ENCODE measurements around the gene MREG.
A peak's percentile ranks its signal among the peaks of the same experiment; 100 is the strongest.
"Not testable (repeated sequence)": the region's sequence is repeated elsewhere in the genome, so short reads cannot be mapped to it uniquely, and the experiment has no call there.

MREG gene

DNA sequence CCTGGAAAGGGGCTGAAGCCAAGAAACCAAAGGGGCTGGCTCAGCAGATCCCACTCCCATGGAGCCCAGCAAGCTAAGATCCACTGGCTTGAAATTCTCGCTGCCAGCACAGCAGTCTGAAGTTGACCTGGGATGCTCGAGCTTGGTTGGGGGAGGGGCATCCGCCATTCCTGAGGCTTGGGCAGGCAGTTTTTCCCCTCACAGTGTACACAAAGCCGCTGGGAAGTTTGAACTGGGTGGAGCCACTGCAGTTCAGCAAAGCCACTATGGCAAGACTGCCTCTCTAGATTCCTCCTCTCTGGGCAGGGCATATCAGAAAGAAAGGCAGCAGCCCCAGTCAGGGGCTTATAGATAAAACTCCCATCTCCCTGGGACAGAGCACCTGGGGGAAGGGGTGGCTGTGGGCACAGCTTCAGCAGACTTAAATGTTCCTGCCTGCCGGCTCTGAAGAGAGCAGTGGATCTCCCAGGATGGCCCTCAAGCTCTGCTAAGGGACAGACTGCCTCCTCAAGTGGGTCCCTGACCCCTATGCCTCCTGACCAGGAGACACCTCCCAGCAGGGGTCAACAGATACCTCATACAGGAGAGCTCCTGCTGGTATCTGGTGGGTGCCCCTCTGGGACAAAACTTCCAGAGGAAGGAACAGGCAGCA lies 24.7 kb downstream of the MREG start:
- DNase-seq (ENCODE audit: low spot score): not testable (repeated sequence)

DNA sequence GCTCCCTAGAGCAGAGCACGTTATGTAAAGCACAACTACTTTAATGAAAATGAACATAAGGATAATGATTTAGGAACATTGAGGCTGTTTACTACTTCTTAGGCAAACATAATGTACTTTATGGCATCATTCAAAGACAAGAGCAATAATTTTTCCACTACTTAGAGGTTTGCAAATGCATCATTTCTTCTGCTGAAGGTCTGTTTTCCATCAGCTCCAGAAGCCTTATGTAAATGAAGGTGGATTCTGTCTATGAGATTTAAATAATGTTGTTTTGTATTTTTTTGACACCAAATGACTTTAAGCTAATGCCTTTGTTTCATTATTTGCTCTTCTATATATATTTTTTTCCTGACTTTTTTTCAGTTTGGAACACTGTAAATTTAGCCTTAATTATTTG lies 28.1 kb downstream of the MREG start:
- no peak for DNase-seq (ENCODE audit: low spot score)

DNA sequence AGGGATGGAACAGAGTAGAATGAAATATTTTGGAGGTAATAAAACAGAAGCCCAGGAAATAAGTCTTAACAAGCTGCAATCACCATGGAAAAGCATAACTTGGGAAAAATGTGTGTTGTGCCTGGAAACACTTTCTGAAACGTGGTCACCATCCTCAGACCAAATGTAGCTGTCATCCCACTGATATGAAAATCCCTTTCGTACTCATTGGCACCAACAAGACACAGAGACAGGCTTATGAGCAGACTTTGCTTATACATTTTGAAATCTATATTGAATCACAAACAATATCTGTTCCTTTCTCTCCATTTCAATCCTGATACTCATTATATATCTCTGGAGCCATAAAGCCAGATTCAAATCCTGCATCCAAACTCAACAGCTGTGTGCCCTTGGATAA lies 28.7 kb downstream of the MREG start:
- DNase-seq (ENCODE audit: low spot score): no peak

DNA sequence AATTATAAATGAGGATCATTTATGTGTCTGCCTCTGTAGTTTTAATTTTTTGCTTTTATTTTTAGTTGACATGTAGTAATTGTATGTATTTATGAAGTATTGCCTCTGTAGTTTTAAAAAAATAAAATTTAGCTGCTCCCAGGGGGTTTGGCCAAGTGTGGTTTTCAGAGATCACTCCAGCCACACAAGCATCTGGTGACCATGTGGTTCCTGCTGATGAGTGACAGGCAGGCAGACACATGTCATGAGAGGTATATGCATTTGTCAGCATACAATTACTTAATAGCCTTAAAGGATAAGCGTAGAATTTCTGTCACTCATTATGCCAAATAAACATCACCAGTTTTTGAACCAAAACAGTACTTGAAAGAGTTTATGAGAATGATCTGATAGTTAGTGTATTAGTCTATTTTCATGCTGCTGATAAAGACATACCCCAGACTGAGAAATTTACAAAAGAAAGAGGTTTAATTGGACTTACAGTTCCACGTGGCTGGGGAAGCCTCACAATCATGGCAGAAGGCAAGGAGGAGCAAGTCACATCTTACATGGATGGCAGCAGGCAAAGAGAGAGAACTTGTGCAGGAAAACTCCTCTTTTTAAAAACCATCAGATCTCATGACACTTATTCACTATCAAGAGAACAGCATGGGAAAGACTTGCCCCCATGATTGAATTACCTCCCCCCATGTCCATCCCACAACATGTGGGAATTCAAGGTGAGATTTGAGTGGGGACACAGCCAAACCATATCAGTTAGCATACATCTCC lies 29.6 kb downstream of the MREG start:
- DNase-seq (ENCODE audit: low spot score): no peak

DNA sequence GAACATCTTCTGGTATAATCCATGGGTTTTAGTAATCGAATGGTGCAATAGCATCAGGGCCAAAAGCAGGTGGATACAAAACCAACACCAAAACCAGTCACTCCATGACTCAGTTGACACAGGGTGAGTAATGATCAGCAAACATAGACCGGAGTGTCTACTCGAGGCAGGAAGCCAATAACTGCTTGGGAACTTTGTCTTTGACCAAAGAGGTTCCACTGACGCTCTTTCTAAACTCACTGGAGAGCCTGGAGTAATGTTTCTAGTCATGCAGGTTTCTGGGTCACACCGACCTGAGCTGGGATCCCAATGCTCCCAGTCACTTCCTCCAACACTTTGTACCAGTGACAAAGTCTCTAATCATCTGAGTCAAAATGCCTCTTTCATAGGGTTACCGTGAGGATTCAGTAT lies 30.9 kb downstream of the MREG start:
- peak; percentile 20 for DNase-seq (ENCODE audit: low spot score)

DNA sequence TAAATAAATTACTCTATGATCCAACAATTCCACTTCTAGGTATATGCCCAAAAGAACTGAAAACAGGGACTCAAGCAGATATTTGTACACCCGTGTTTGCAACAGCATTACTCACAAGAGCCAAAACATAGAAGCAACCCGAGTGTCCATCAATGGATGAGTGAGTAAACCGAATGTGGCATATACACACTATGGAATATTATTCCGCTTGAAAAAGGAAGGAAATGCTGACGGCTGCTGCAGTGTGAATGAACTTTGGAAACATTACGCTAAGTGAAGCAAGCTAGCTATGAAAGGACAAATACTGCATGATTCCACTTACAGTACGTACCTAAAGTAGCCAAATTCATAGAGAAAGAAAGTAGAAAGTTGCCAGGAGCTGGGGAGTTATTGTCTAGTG lies 32.2 kb downstream of the MREG start:
- DNase-seq (ENCODE audit: low spot score): no peak

DNA sequence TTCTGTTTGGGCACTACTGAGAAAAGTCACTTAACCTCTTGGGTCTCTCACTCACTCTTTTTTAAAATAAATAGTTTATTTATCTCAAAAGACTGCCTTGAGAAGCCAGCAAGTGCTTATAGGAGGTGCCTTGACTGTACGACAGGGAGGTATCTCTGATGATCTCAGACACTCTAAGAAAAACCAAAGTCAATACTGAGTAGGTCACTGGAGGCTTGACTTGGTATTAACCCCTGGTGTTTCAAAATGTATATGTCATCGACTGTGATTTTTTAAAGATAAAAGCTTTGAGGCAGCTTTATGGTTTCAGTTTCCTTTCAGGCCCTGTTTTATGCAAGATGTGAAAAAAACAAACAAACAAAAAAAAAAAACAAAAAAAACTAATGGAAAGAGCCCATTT lies 33.7 kb downstream of the MREG start:
- DNase-seq (ENCODE audit: low spot score): no peak

DNA sequence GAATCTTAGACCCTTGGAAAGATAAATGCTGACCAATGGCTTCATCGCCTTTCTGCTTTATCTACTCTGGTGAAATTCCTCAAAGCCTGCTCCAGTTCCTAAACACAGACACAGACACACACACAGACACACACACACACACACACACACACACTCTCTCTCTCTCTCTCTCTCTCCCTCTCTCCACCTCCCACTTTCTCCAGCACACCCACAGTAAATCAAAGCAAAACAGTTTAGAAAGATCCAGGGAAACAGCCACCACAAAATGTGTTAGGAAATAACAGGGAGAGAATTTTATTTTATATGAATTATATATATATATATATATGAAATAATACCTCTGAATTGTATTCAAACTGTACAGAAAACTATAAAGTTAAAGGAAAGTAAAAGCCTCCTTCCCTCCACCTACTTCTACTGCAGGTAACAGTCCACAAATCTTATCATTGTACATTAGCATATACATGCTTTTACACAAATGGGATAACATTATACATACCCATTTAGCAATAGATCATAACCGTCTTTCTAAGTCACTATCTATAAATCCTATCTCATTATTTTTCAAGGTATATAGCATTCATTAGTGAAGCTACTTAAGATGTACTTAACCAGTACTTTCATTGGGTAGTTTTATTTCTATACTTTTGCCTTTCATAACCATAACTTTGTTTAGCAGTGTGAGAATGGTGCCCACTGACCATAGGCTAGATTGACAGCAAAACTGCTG lies 38.5 kb downstream of the MREG start:
- no peak for DNase-seq (ENCODE audit: low spot score)

DNA sequence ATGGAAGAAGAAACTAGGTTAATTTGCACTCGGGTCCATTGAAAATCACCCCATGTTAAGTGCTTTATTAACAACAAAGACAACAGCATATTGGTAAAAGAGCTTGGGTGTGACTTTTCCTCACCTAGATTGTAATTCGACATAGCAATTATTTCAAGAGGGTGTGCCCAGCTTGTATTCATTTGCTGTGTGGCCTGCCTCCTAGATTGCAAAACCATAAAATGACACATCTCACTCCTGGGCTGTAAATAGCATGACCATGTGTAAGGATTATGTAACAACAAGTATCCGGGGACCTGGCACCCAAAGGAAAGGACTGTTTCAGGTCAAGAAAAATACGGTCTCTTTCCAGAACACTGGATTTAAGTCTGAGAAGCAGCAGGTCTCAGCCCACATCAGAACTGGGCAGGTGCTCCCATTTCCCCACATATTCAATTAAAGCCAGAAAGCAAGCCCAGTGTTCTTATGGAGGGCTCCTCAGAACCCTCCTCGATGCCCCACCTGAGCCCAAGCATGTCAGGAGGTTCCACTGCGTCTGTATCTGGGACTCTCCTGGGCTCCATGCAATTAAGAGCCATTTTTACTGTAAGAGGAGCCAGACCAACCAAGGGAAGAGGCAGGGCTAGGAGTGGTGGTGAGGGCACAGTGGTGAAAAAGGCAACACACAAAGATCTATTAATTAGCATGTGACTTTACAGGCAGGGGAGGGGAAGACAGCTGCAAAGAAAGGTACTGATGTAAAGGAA lies 39.2 kb downstream of the MREG start:
- DNase-seq (ENCODE audit: low spot score): no peak

DNA sequence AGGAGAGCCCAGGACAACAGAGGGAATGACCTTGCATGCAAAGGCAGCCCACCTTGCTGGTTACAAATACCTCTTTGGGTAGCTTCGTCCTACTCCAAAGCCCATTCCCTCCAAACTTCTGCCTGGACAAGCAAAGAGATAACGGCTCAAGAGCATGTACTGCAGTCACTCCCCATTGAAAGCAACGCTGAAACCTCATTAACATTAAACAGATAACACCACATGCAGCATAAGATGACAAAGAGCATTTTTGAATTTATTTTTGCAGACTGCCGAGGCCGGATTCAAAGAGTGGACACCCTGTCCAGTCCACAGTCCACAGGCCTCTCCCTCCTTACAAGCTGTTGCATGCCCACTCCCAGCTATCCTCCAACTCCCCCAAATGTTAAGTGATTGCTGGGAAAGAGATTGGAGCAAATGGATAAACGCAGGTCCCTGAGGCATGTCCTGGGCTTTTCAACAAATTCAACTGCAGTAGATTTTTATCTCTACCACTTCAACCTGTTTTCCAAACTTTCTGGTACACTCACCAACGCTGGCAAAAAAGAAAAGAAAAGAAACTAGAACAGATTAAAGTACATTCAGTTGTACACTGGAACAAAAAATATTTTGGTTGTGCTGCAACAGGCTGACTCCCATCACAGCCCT lies 40.1 kb downstream of the MREG start:
- no peak for DNase-seq (ENCODE audit: low spot score)

DNA sequence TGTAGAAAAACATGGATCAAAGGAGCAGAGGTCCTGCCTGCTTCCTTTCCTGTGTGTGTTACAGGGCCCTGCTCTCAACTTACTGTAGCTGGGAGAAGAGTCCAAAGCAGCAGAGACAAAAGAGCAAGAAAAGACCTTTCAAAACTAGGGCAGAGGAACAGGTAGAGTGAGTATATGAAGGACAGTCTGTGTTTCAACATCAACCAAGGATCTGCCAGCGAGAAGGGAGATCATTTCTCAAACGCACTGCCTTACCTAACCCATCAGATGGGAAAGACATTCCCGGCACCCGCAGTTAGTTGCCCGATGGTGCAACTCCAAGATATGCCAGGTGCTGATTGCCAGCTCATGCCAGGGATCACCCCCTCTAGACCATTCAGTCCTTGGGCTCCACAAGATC lies 41.7 kb downstream of the MREG start:
- DNase-seq (ENCODE audit: low spot score): no peak

DNA sequence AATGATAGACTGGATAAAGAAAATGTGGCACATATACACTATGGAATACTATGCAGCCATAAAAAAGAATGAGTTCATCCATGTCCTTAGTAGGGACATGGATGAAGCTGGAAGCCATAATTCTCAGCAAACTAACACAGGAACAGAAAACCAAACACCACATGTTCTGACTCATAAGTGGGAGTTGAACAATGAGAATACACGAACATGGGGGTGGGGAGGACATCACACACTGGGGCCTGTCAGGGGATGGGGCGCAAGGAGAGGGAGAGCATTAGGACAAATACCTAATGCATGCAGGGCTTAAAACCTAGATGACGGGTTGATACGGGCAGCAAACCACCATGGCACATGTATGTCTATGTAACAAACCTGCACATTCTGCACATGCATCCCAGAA lies 42.5 kb downstream of the MREG start:
- DNase-seq (ENCODE audit: low spot score): not testable (repeated sequence)

DNA sequence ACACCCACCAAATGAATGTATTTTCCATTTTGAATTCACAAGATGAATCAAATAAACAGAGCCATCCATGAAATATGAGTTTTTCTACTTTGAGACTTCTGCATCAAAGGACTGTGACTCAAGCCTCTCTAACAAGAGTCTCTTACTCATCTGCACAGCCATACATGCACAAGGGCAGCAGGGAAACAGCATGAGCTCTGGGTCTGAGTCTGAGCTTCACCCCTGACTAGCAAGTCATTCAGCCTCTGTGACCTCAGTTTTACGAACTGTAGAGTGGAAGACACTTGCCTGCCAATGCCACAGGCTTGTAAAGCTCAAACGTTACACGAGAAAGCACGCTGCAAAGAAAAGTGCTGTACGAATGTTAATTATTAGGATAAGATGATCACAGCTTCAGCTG lies 42.9 kb downstream of the MREG start:
- DNase-seq (ENCODE audit: low spot score): no peak

DNA sequence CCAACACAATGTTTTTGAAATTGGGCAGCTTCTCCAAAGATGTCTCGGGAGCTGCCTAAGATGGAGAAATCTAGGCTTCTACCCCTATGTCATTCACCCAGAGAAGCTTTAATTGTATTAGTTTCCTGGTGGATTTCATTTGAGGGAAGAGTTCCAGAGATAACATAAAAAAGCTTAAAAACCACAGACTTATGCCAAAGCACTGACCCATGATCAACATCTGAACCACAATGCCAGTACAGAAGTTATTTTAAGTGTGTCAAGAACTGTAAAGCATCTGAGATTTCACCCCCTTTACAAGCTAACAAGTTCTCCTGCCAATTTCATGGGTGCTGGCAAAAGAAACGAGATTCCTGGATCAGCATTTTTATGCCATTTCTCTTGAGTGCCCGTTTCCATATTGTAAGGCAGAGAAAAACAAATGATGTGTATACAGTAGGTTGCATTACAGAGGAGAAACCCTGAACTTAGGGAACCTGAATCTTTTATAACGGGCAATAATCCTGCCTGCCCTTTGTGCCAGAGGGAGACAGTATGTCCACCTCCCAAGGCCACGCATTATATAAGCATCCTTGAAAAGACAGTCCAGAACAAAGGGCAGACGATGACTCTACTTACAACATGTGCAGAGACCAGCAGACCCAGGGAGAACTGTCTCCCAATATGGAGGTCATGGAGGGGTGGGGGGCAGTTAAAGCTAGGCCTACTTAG lies 44.1 kb downstream of the MREG start:
- DNase-seq (ENCODE audit: low spot score): no peak

DNA sequence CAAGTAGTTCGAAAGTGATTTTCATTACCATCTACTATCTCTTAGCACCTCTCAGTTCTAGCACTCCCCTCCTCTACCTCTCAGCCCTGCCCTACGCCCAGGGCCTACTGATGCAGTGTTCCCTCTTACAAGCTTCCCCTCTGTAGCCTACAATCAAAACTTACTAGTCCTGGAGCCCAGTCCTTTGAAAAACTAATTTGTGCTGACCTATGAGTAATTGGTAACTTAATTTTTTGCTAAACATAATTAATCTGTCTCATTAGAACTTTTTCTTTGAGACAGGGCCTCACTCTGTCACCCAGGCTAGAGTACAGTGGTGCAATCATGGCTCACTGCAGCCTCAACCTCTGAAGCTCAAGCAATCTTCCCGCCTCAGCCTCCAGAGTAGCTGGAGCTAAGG lies 44.9 kb downstream of the MREG start:
- DNase-seq (ENCODE audit: low spot score): no peak

DNA sequence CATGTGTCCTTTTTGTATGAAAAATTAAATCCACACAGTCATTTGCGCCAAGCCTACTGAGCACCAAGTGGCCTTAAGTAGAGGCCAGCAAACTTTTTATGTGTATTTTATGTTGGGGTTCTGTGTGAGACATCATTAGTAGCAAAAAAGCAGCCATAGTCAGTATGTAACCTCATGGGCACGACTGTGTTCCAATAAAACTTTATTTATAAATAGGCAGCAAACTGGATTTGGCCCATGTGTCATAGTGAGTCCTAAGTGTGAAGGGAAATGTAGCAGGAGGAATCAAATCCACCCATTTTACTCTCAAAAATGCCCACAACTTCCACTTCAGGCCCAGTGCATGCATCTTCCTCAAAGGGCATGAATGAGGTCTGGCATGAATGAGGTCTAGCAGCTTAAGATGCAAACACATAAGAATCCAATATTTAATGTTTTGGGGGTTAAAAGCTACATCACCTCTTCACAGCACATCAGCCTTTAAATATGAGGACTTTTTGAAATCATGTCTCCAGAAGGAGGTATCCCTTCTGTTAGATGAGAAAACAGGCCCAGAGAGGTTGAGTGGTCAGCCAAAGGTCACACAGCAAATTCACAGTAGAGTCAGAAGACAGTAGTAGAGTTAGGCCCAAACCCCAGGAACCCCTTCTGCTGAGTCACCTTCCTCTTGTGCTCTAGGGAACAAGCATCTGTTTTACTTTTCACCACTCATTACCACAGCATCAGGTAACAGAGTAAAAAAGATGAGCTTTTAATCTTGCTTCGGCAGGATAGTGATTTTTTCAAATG lies 45.6 kb downstream of the MREG start:
- no peak for DNase-seq (ENCODE audit: low spot score)

DNA sequence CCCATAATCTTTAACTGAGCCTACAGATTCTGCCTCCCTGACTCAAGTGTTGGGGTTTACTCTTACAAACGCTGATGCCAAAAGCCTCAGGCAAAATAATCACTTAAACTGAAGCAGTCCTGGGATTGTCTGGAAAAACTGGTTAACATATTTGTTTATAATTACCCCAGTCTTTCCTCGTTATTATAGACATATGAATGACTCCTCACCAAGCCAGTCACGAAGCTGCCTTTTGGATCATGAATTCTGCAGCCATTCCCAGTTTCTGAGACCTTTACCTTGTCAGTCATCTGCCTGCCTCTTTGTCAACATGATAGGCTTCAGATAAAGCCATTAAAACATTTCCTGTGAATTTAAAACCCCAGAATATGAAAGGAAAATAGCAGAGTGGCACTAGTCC lies 46.4 kb downstream of the MREG start:
- no peak for DNase-seq (ENCODE audit: low spot score)

DNA sequence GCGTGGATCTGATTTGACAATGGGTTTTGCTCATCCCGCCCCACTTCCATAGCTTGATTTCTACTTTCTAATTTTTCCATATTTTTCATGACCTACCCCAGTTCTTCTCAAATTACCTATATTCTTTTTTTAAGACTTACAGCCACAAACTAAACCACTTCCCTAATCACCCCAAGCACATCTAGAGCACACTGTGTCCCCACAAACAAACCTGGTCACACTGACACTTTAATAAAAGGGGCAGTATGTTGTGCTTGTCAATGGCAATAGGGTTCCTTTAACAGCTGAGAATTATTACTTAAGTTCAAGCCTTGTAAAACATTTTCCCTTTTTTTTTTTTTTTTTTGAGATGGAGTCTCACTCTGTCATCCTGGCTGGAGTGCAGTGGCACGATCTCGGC lies 47.1 kb downstream of the MREG start:
- no peak for DNase-seq (ENCODE audit: low spot score)

DNA sequence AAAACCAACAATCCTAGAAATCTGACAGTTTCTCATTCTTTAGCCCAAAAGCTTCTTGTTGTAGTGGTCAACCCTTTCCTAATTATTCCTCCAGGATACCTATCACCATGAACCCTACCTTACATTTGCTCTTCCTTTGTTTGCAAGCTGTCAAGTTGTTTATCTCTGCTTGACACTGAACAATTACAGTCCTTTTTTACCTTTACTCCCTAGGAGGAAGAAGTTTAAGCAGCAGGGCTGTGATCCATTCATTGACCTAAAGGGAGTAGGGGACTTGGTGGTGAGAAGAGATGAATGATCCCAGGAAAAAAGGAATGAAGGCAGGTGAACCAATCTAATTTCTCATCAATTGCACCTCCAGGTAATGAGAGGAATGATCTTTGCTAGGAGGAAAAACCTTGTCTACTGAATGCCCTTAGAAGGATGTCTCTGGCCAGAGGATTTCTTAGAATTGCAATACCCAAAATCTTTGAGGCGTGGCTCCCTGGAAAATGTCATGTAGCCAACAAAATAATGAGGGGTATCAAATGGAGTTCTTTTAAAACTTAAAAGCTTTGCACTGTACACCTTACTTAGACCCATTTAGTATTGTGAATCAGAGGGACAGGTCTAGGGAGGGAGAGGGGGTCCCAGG lies 47.7 kb downstream of the MREG start:
- no peak for DNase-seq (ENCODE audit: low spot score)

DNA sequence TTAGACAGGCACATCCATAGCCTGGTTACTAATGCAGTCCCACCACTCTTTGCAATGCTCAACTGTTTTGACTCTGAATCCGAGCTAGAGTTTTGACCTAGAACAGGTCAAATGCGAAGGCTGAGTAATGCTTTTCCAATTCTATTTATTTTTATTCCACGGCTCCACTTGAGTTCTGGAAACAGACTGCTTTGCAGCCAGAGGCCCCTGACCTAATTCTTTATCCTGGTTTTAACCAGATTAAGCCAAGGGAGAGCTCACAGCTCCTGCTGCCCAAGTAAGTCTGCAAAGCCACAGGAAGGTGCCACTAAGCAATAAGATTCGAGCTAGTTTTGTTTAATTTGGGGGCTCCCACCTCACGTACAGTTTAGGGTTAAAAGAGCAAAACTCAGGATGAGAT lies 51.4 kb downstream of the MREG start:
- no peak for DNase-seq (ENCODE audit: low spot score)
